H1 (cell line): Measurements from ENCODE around the gene ABCA5. TPM values are rescaled to one million over a fixed set of nuclear protein-coding genes. Genes with fewer than 3 reads are reported as not detected.

Source experiments
- CTCF ChIA-PET: fragments of 300-600 bp; sonication (Branson Sonifier 250); formaldehyde crosslinking; loops from one replicate; lab custom pipeline; 2021; ENCODE audit not compliant: partially characterized antibody; lab: Charles Lee
- POLR2A ChIA-PET: fragments of 300-600 bp; sonication (Branson Sonifier 250); formaldehyde crosslinking; loops from one replicate; lab custom pipeline; 2021; ENCODE audit warnings: inconsistent platforms; ENCODE audit not compliant: partially characterized antibody; lab: Charles Lee
- DNase-seq, 2 experiments: peaks; one replicate each; pipeline versions ENCODE4 v3.0.0 to v3.0.0-alpha.2; 2010 to 2022; ENCODE audit warnings: low spot score in 2 of 2, low read depth in 1 of 2, mixed read lengths in 1 of 2
- FAIRE-seq: peaks from 2 replicates; lab custom pipeline; 2011; peaks lifted over from hg19 to GRCh38; lab: Jason Lieb, UNC
- H2AFZ ChIP-seq: 2 replicates; pipeline ENCODE4 v1.8.1; 2012; ENCODE audit warnings: low read length, inconsistent platforms
- H2AK5ac ChIP-seq: 2 replicates; pipeline ENCODE4 v1.6.1; 2013; ENCODE audit warnings: low read depth, low read length
- H2BK120ac ChIP-seq: replicated peaks from 2 replicates; pipeline ENCODE3; 2013; ENCODE audit warnings: low read depth, low read length, inconsistent platforms
- H2BK12ac ChIP-seq: 2 replicates; pipeline ENCODE4 v1.6.1; 2013; ENCODE audit warnings: low read depth, low read length
- H2BK15ac ChIP-seq: 2 replicates; pipeline ENCODE4 v1.6.1; 2013; ENCODE audit warnings: low read length
- H2BK20ac ChIP-seq: 2 replicates; pipeline ENCODE4 v1.6.1; 2013; ENCODE audit warnings: low read length
- H2BK5ac ChIP-seq: 2 replicates; pipeline ENCODE4 v1.6.1; 2013; ENCODE audit warnings: low read depth, low read length
- H3K14ac ChIP-seq: 2 replicates; pipeline ENCODE4 v1.6.1; 2013; ENCODE audit warnings: inconsistent platforms; ENCODE audit not compliant: insufficient read length
- H3K18ac ChIP-seq: 2 replicates; pipeline ENCODE4 v1.6.1; 2013; ENCODE audit warnings: low read length; ENCODE audit errors: extremely low read depth
- H3K23ac ChIP-seq: 2 replicates; pipeline ENCODE4 v1.6.1; 2013; ENCODE audit warnings: inconsistent platforms; ENCODE audit not compliant: insufficient read length
- H3K23me2 ChIP-seq: 2 replicates; pipeline ENCODE4 v1.6.1; 2013; ENCODE audit warnings: low read depth, low read length
- H3K27ac ChIP-seq: 2 replicates; pipeline ENCODE4 v1.6.1; 2011; ENCODE audit warnings: low read depth, low read length, inconsistent platforms
- H3K27me3 ChIP-seq, 4 experiments: replicated peaks in 1 of 4; 1 replicate in 1 of 4; 2 replicates in 3 of 4; pipeline versions ENCODE4 v1.6.1 to v1.8.1; 2011 to 2013; ENCODE audit warnings: low read length in 3 of 4, mild to moderate bottlenecking in 3 of 4, inconsistent platforms in 2 of 4, mixed read lengths in 2 of 4, moderate library complexity in 1 of 4; ENCODE audit not compliant: control insufficient read depth in 3 of 4, insufficient read depth in 3 of 4; ENCODE audit errors: extremely low read depth in 1 of 4
- H3K36me3 ChIP-seq, 4 experiments: 2 replicates each; pipeline versions ENCODE4 v1.6.1 to v1.8.1; 2011 to 2013; ENCODE audit warnings: mild to moderate bottlenecking in 4 of 4, low read length in 3 of 4, moderate library complexity in 2 of 4, control low read depth in 1 of 4, inconsistent platforms in 1 of 4; ENCODE audit not compliant: insufficient read depth in 4 of 4, control insufficient read depth in 2 of 4
- H3K4ac ChIP-seq: replicated peaks from 2 replicates; pipeline ENCODE3; 2013; ENCODE audit warnings: low read length, low read depth, mixed read lengths, inconsistent platforms; ENCODE audit not compliant: insufficient read length
- H3K4me1 ChIP-seq, 4 experiments: replicated peaks in 1 of 4; 1 replicate in 1 of 4; 2 replicates in 3 of 4; pipeline versions ENCODE4 v1.6.1 to v1.8.1; 2011 to 2013; ENCODE audit warnings: low read length in 3 of 4, inconsistent platforms in 2 of 4, mixed read lengths in 1 of 4; ENCODE audit not compliant: insufficient read depth in 4 of 4, control insufficient read depth in 3 of 4
- H3K4me2 ChIP-seq, 2 experiments: 2 replicates each; pipeline versions ENCODE4 v1.6.1 to v1.8.1; 2011 to 2013; ENCODE audit warnings: low read depth in 2 of 2, low read length in 2 of 2, control low read depth in 1 of 2, inconsistent platforms in 1 of 2, mild to moderate bottlenecking in 1 of 2; ENCODE audit not compliant: insufficient read depth in 1 of 2
- H3K4me3 ChIP-seq, 4 experiments: fragments of 200-600, 300-600 bp in 1 of 4; sonication (generic), shearing (Covaris generic), sonication (Bioruptor Twin) in 1 of 4; 2 replicates each; pipeline versions ENCODE4 v1.5.1 to v1.8.1; 2011 to 2016; ENCODE audit warnings: low read length in 4 of 4, low read depth in 3 of 4, control low read depth in 2 of 4, inconsistent platforms in 2 of 4, mild to moderate bottlenecking in 2 of 4, mixed read lengths in 1 of 4, moderate library complexity in 1 of 4; ENCODE audit not compliant: insufficient read depth in 2 of 4; ENCODE audit errors: extremely low read depth in 1 of 4
- H3K56ac ChIP-seq: replicated peaks from 2 replicates; pipeline ENCODE3; 2013; ENCODE audit warnings: low read depth, mild to moderate bottlenecking, mixed read lengths, low read length, inconsistent platforms; ENCODE audit not compliant: insufficient read length
- H3K79me1 ChIP-seq: 2 replicates; pipeline ENCODE4 v1.6.1; 2013; ENCODE audit warnings: low read depth, low read length, control low read depth
- H3K79me2 ChIP-seq, 2 experiments: 2 replicates each; pipeline versions ENCODE4 v1.6.1 to v1.8.1; 2012 to 2013; ENCODE audit warnings: low read length in 2 of 2, mild to moderate bottlenecking in 2 of 2, inconsistent platforms in 1 of 2; ENCODE audit not compliant: insufficient read depth in 2 of 2, control insufficient read depth in 1 of 2
- H3K9ac ChIP-seq, 4 experiments: replicated peaks in 1 of 4; 1 replicate in 1 of 4; 2 replicates in 3 of 4; pipeline versions ENCODE4 v1.6.1 to v1.8.1; 2011 to 2013; ENCODE audit warnings: low read depth in 3 of 4, low read length in 3 of 4, control low read depth in 2 of 4, mild to moderate bottlenecking in 2 of 4, moderate library complexity in 2 of 4, inconsistent platforms in 1 of 4; ENCODE audit errors: extremely low read depth in 1 of 4
- H3K9me3 ChIP-seq, 2 experiments: 2 replicates each; pipeline versions ENCODE4 v1.6.1 to v1.8.1; 2012 to 2013; ENCODE audit warnings: mild to moderate bottlenecking in 2 of 2, moderate library complexity in 2 of 2, control low read depth in 1 of 2, inconsistent platforms in 1 of 2, low read depth in 1 of 2, low read length in 1 of 2, mixed read lengths in 1 of 2; ENCODE audit not compliant: insufficient read depth in 2 of 2
- H4K20me1 ChIP-seq, 2 experiments: replicated peaks in 1 of 2; 2 replicates each; pipeline versions ENCODE3 to v1.8.1; 2011 to 2013; ENCODE audit warnings: inconsistent platforms in 2 of 2, low read length in 2 of 2, mild to moderate bottlenecking in 1 of 2; ENCODE audit not compliant: insufficient read depth in 2 of 2, control insufficient read depth in 1 of 2
- H4K5ac ChIP-seq: 2 replicates; pipeline ENCODE4 v1.6.1; 2013; ENCODE audit warnings: low read length, low read depth, mixed read lengths, inconsistent platforms; ENCODE audit not compliant: insufficient read length
- H4K8ac ChIP-seq: 2 replicates; pipeline ENCODE4 v1.8.0; 2013; ENCODE audit warnings: mild to moderate bottlenecking, moderate library complexity, low read length, inconsistent platforms; ENCODE audit not compliant: insufficient read depth; ENCODE audit errors: extremely low read depth
- H4K91ac ChIP-seq: replicated peaks from 2 replicates; pipeline ENCODE3; 2013; ENCODE audit warnings: low read length, mixed read lengths, inconsistent platforms; ENCODE audit not compliant: insufficient read length
- BCL11A ChIP-seq, 2 experiments: IDR thresholded peaks; one replicate each; pipeline ENCODE4 v1.6.1; 2011; ENCODE audit warnings: low read depth in 2 of 2, low read length in 2 of 2, mild to moderate bottlenecking in 2 of 2
- CHD1 ChIP-seq: IDR thresholded peaks from 2 replicates; pipeline ENCODE4 v1.6.1; 2012; ENCODE audit warnings: low read depth, low read length, improper control_type of control experiment
- EP300 ChIP-seq, 2 experiments: IDR thresholded peaks; 1 replicate in 1 of 2; 2 replicates in 1 of 2; pipeline ENCODE4 v1.6.1; 2011 to 2012; ENCODE audit warnings: low read depth in 2 of 2, low read length in 2 of 2, mild to moderate bottlenecking in 2 of 2, borderline replicate concordance in 1 of 2, inconsistent platforms in 1 of 2, moderate library complexity in 1 of 2
- EZH2 ChIP-seq: fragments of 200-600 bp; sonication (generic); IDR thresholded peaks from 2 replicates; pipeline ENCODE4 v1.7.1; 2012; ENCODE audit warnings: low read depth, mild to moderate bottlenecking, moderate library complexity, low read length, inconsistent platforms; ENCODE audit not compliant: severe bottlenecking
- GABPA ChIP-seq: IDR thresholded peaks from 2 replicates; pipeline ENCODE4 v1.6.1; 2011; ENCODE audit warnings: mild to moderate bottlenecking, low read length, moderate library complexity, borderline replicate concordance; ENCODE audit not compliant: insufficient read depth
- KDM5A ChIP-seq: fragments of 200-600 bp; IDR thresholded peaks from 2 replicates; pipeline ENCODE4 v1.7.1; 2012; ENCODE audit warnings: mild to moderate bottlenecking, low read length, inconsistent platforms, mixed read lengths
- MAFK ChIP-seq: IDR thresholded peaks from 2 replicates; pipeline ENCODE4 v1.6.1; 2012; ENCODE audit warnings: low read depth, mild to moderate bottlenecking, improper control_type of control experiment, low read length
- NANOG ChIP-seq: IDR thresholded peaks from 2 replicates; pipeline ENCODE4 v1.6.1; 2011; ENCODE audit warnings: low read length, low read depth, mild to moderate bottlenecking, inconsistent platforms; ENCODE audit not compliant: insufficient read depth, poor library complexity, severe bottlenecking
- POLR2A ChIP-seq, 2 experiments: IDR thresholded peaks; 1 replicate in 1 of 2; 2 replicates in 1 of 2; pipeline ENCODE4 v1.6.1; 2011; ENCODE audit warnings: low read depth in 2 of 2, low read length in 2 of 2, mild to moderate bottlenecking in 2 of 2; ENCODE audit errors: control extremely low read depth in 1 of 2
- RFX5 ChIP-seq: IDR thresholded peaks from 2 replicates; pipeline ENCODE4 v1.6.1; 2011; ENCODE audit warnings: low read depth, low read length, improper control_type of control experiment, borderline replicate concordance
- RXRA ChIP-seq: IDR thresholded peaks from 2 replicates; pipeline ENCODE4 v1.6.1; 2011; ENCODE audit warnings: low read depth, mild to moderate bottlenecking, low read length, moderate library complexity; ENCODE audit not compliant: insufficient read depth
- SIX5 ChIP-seq: IDR thresholded peaks from 2 replicates; pipeline ENCODE4 v1.6.1; 2011; ENCODE audit warnings: mild to moderate bottlenecking, low read depth, low read length
- TCF12 ChIP-seq: IDR thresholded peaks from 2 replicates; pipeline ENCODE4 v1.6.1; 2011; ENCODE audit warnings: low read depth, mild to moderate bottlenecking, low read length
- TEAD4 ChIP-seq: IDR thresholded peaks from 2 replicates; pipeline ENCODE4 v1.6.1; 2012; ENCODE audit warnings: low read depth, low read length, inconsistent platforms, mixed read lengths
- polyA plus RNA-seq, 7 experiments: library from polyadenylated mRNA; depleted of rRNA in 3 of 7; stranded (reverse) in 5 of 7; unstranded in 2 of 7; fragments of >200 nt in 5 of 7; fragments of 200-250 nt in 2 of 7; gene quantifications; 1 replicate in 5 of 7; 2 replicates in 1 of 7; 4 replicates in 1 of 7; pipeline versions ENCODE4 v1.2.1 to v1.2.3, GENCODE V29; 2011 to 2013; ENCODE audit warnings: missing spikeins in 2 of 7, mixed read lengths in 2 of 7
- total RNA-seq: library from RNA; stranded (reverse); fragmentation: NEBNext Ultra II Directional; extraction: Animal tissue kit (Norgen Biotek cat#: 25700); gene quantifications from 2 replicates; pipeline ENCODE4 v1.2.1, GENCODE V29; 2021
- TF ChIP-seq, protein P1 (sequence below): IDR thresholded peaks from 2 replicates; pipeline ENCODE4 v1.6.1; 2012; ENCODE audit warnings: inconsistent platforms

The ABCA5 gene
- total and polyA plus RNA-seq, 2 of the 8 experiments (the other 6 are each of a cell fraction or from before 2014, with no cell fraction given) = 1.3 to 4.1 TPM

DNA sequence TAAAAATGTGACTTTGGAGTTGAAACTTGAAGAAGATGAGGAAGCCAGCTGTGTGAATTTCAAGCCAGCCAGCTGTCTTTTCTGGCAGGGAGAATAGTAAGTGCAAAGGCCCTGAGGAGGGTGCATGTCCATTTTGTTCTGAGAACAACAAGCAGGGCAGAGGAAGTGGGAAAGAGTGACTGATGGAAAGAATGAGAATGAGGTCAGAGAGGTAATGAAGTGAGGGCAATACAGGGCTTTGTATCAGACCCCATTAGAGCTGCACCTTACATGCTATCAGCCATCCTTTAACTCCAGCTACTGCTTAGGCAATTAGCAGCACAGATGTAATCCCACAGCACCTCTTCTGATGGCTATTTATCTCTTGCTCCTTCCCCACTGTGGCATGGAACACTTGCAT is 34.2 kb upstream of the ABCA5 start:
- Histone ChIP-seq H2BK12ac (no peak overlapping the region), H3K4me3 (no peak overlapping the region), H4K91ac (no peak overlapping the region), H3K56ac (no peak overlapping the region), H2BK120ac (no peak overlapping the region), H2AFZ (no peak overlapping the region), H3K79me1 (no peaks in the 10 kb centered on the region), H3K9me3 (no peaks in the 10 kb centered on the region), H3K27me3 (no peaks in the 10 kb centered on the region), H3K4ac (no peak overlapping the region), H3K27ac (no peak overlapping the region), H2BK20ac (no peak overlapping the region), H4K8ac (no peak overlapping the region), H2AK5ac (no peak overlapping the region), H3K23me2 (no peaks in the 10 kb centered on the region), H3K18ac (no peak overlapping the region), H3K4me1 (peaks cover 0 to 9% (median 0%) of the 10 kb centered on the region in 4 experiments; a peak in 1 of 7 replicates), H2BK15ac (no peak overlapping the region), H2BK5ac (no peak overlapping the region), H3K14ac (no peak overlapping the region), H3K9ac (no peak overlapping the region), H4K20me1 (no peaks in the 10 kb centered on the region), H4K5ac (no peak overlapping the region), H3K4me2 (no peak overlapping the region), H3K23ac (no peak overlapping the region), H3K79me2 (no peaks in the 10 kb centered on the region), H3K36me3 (no peaks in the 10 kb centered on the region)
- FAIRE-seq (no peak), DNase-seq (no peak)
- ChIA-PET POLR2A (interaction anchor here (1.1 kb wide), 1 partner anchor 91 kb away, joined by 3 read pairs; no protein-coding TSS in a partner anchor), CTCF (interaction anchor here (0.7 to 10.6 kb wide), 7 partner anchors 9 to 205 kb away, joined by 3 to 93 read pairs (median 8); no protein-coding TSS in a partner anchor)
- TF ChIP-seq EP300 (IDR thresholded peaks at IDR 0.05; ENCODE audit: borderline replicate concordance in 1 of 2, low read depth in 2 of 2, low read length in 2 of 2) (no peak), SIX5 (no peak), EZH2 (no peak), TEAD4 (no peak), CHD1 (no peak), RFX5 (no peak), GABPA (no peak), RXRA (no peak), TCF12 (no peak), MAFK (no peak), KDM5A (no peak), POLR2A (IDR thresholded peaks at IDR 0.05; ENCODE audit: control extremely low read depth in 1 of 2, low read depth in 2 of 2, low read length in 2 of 2) (no peak), NANOG (no peak), BCL11A (IDR thresholded peaks at IDR 0.05; ENCODE audit: low read depth in 2 of 2, low read length in 2 of 2) (no peak)
- TF ChIP-seq, protein P1, sequence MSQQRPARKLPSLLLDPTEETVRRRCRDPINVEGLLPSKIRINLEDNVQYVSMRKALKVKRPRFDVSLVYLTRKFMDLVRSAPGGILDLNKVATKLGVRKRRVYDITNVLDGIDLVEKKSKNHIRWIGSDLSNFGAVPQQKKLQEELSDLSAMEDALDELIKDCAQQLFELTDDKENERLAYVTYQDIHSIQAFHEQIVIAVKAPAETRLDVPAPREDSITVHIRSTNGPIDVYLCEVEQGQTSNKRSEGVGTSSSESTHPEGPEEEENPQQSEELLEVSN = no peak
